Measurements from ENCODE around the gene SGSM1. TPM values are rescaled to one million over a fixed set of nuclear protein-coding genes. Genes with fewer than 3 reads are reported as not detected.

SGSM1 gene
- total and polyA plus RNA-seq, 9 of the 15 experiments (the other 6 are each of a cell fraction or from before 2014, with no cell fraction given) = not detected

GRCh38 chr22:24871611-24872205 is 65.7 kb downstream of the SGSM1 start (continued):
- TF ChIP-seq TEAD2 (tag; IDR thresholded peaks at IDR 0.05) = no peak

- no peaks in the 10 kb centered on the region for H3K36me3 ChIP-seq (ENCODE audit: control insufficient read depth, insufficient read depth, low read length)
- no peaks in the 10 kb centered on the region; the same call in 1 of the 2 replicates for H4K20me1 ChIP-seq (replicated peaks; ENCODE audit: control insufficient read depth, insufficient read depth, low read length)
- H3K27me3 ChIP-seq (ENCODE audit: control insufficient read depth in 2 of 2, insufficient read depth in 2 of 2, low read length in 2 of 2) = no peaks in the 10 kb centered on the region; a peak in 2 of 5 replicates
- H3K4me1 ChIP-seq (replicated peaks in 1 of 2; ENCODE audit: control insufficient read depth in 2 of 2, insufficient read depth in 2 of 2, low read length in 2 of 2) = peaks cover 0 to 1% of the 10 kb centered on the region in 2 experiments; a peak in 2 of 5 replicates
- 4% methylated on average over 3 of the region's 5 CpGs for WGBS (ENCODE audit: insufficient coverage, low coverage, missing lambda C conversion rate)
- no peak overlapping the region for H3K9ac ChIP-seq (ENCODE audit: insufficient read depth in 1 of 2, low read depth in 2 of 2, low read length in 2 of 2)
- H3K4me3 ChIP-seq = no peak overlapping the region
- H3K9me3 ChIP-seq (replicated peaks; ENCODE audit: control insufficient read depth, insufficient read depth, low read depth, low read length) = no peaks in the 10 kb centered on the region
- H3K27ac ChIP-seq (ENCODE audit: extremely low read depth, low read depth, low read length) = no peak overlapping the region
- TF ChIP-seq POLR3G (IDR thresholded peaks at IDR 0.05; ENCODE audit: extremely low read depth, insufficient read length, insufficient replicate concordance) (no peak), NFE2L1 (tag; IDR thresholded peaks at IDR 0.05; ENCODE audit: borderline replicate concordance, low read depth) (no peak), ZNF197 (CRISPR knock-in tag; IDR thresholded peaks at IDR 0.05; ENCODE audit: low read depth) (no peak), ETS2 (tag; IDR thresholded peaks at IDR 0.05; ENCODE audit: borderline replicate concordance, poor library complexity, severe bottlenecking) (no peak), ZBED1 (IDR thresholded peaks at IDR 0.05) (no peak), ZNF41 (CRISPR knock-in tag; conservative IDR thresholded peaks at IDR 0.05) (no peak), NRF1 (conservative IDR thresholded peaks at IDR 0.05 in 1 of 2, IDR thresholded peaks at IDR 0.05 in 1 of 2) (no peak), SMARCE1 (IDR thresholded peaks at IDR 0.05) (no peak), CSDE1 (IDR thresholded peaks at IDR 0.05) (no peak), PHF20 (IDR thresholded peaks at IDR 0.05; ENCODE audit: partially characterized antibody) (no peak), STAT6 (CRISPR knock-in tag; IDR thresholded peaks at IDR 0.05) (no peak), E2F5 (CRISPR knock-in tag; IDR thresholded peaks at IDR 0.05) (no peak), ZSCAN29 (IDR thresholded peaks at IDR 0.05) (no peak), RBM34 (IDR thresholded peaks at IDR 0.05; ENCODE audit: borderline replicate concordance, insufficient read depth, low read length) (no peak), TAL1 (IDR thresholded peaks at IDR 0.05) (no peak), ZEB2 (IDR thresholded peaks at IDR 0.05) (no peak)
- no peaks in the 10 kb centered on the region for H3K79me2 ChIP-seq (ENCODE audit: control insufficient read depth, insufficient read depth, low read length)
- FAIRE-seq (no peak), ATAC-seq (no peak), DNase-seq (ENCODE audit: extremely low read depth in 1 of 4, low spot score in 3 of 4) (no peak)
- in situ Hi-C loops (cut with MboI) (no loop called here), intact Hi-C loops (cut with micrococcal nuclease) (no loop called here)
- H3K4me2 ChIP-seq (ENCODE audit: insufficient read depth, low read length) = no peak overlapping the region
- ChIA-PET POLR2A (no interaction called here), CTCF (ENCODE audit: low intra/inter-chr PET ratio) (no interaction called here)
- BruUV-seq (replicated peaks) = no TSS peak
- H3K9me1 ChIP-seq (ENCODE audit: control insufficient read depth, insufficient read depth, low read length) = no peaks in the 10 kb centered on the region
- H2AFZ ChIP-seq (ENCODE audit: low read depth, low read length) = no peak overlapping the region
Observed at GRCh38 chr22:24873226-24873625, 67.2 kb downstream of the SGSM1 start.
